AG04450 (cell line): ENCODE results near the gene HS3ST5. TPM values are rescaled to one million over a fixed set of nuclear protein-coding genes. Genes with fewer than 3 reads are reported as not detected.

Experiments
- CTCF ChIA-PET: fragments of 300-600, 350-600 bp; formaldehyde crosslinking; extraction: SDS; loops from one replicate; lab custom pipeline; 2022; ENCODE audit warnings: antibody characterized with exemption, inconsistent platforms; lab: Charles Lee
- POLR2A ChIA-PET: fragments of 350-600 bp; formaldehyde crosslinking; extraction: SDS; loops from one replicate; lab custom pipeline; 2021; ENCODE audit warnings: antibody characterized with exemption, inconsistent platforms; lab: Yijun Ruan, JAX
- DNase-seq: peaks from one replicate; pipeline ENCODE4 v3.0.0-alpha.2; 2011; ENCODE audit warnings: low read depth, low spot score
- H3K27ac ChIP-seq: one replicate; pipeline ENCODE4 v1.5.1; 2012; ENCODE audit warnings: low read depth, low read length, control low read depth
- H3K27me3 ChIP-seq: one replicate; pipeline ENCODE4 v1.6.0; 2012; ENCODE audit warnings: low read length; ENCODE audit not compliant: control insufficient read depth, insufficient read depth
- H3K4me3 ChIP-seq: 2 replicates; pipeline ENCODE4 v1.5.1; 2011; ENCODE audit warnings: mild to moderate bottlenecking, low read depth, low read length, control low read depth
- H3K9me3 ChIP-seq: 2 replicates; pipeline ENCODE4 v1.5.1; 2012; ENCODE audit warnings: low read length; ENCODE audit not compliant: control insufficient read depth, insufficient read depth
- CTCF ChIP-seq: IDR thresholded peaks from 2 replicates; pipeline ENCODE4 v1.5.1; 2011; ENCODE audit warnings: low read depth, low read length, control low read depth, inconsistent platforms
- polyA plus RNA-seq: library from polyadenylated mRNA; depleted of rRNA; stranded (reverse); fragments of >200 nt; gene quantifications from 2 replicates; pipeline ENCODE4 v1.2.3, GENCODE V29; 2011

HS3ST5 gene
- polyA plus RNA-seq, 1 experiment = not detected

GRCh38 chr6:114135363-114135971, 207.4 kb downstream of the HS3ST5 start:
- no peak for TF ChIP-seq CTCF
- no peak overlapping the region for H3K27ac ChIP-seq
- ChIA-PET POLR2A (no interaction called here), CTCF (no interaction called here)
- H3K9me3 ChIP-seq = no peaks in the 10 kb centered on the region
- H3K27me3 ChIP-seq = peaks cover 5% of the 10 kb centered on the region
- no peak for DNase-seq
- H3K4me3 ChIP-seq = no peak overlapping the region

- TF ChIP-seq CTCF = no peak
- Histone ChIP-seq H3K9me3 (no peaks in the 10 kb centered on the region), H3K4me3 (no peak overlapping the region), H3K27me3 (peaks cover 5% of the 10 kb centered on the region), H3K27ac (no peak overlapping the region)
- DNase-seq = no peak
- CTCF ChIA-PET = no interaction called here
- POLR2A ChIA-PET = no interaction called here
Observed at GRCh38 chr6:114133816-114134215, 209.0 kb downstream of the HS3ST5 start.

- no peak for DNase-seq
- H3K27me3 ChIP-seq = peaks cover 5% of the 10 kb centered on the region
- no peak overlapping the region for H3K27ac ChIP-seq
- ChIA-PET CTCF (interaction anchor here (0.9 kb wide), 1 partner anchor 23 kb away, joined by 3 read pairs; no protein-coding TSS in a partner anchor), POLR2A (no interaction called here)
- H3K9me3 ChIP-seq = no peaks in the 10 kb centered on the region
- no peak overlapping the region for H3K4me3 ChIP-seq
- no peak for TF ChIP-seq CTCF
Observed at GRCh38 chr6:114131945-114132344, 210.9 kb downstream of the HS3ST5 start.

GRCh38 chr6:114125576-114125975, 217.2 kb downstream of the HS3ST5 start:
- CTCF ChIA-PET = interaction anchor here (3.8 kb wide), 1 partner anchor 18 kb away, joined by 29 read pairs; no protein-coding TSS in a partner anchor
- POLR2A ChIA-PET = no interaction called here
- H3K27ac ChIP-seq = no peak overlapping the region
- no peak for DNase-seq
- TF ChIP-seq CTCF = no peak
- H3K27me3 ChIP-seq = no peaks in the 10 kb centered on the region
- no peaks in the 10 kb centered on the region for H3K9me3 ChIP-seq
- no peak overlapping the region for H3K4me3 ChIP-seq

DNA sequence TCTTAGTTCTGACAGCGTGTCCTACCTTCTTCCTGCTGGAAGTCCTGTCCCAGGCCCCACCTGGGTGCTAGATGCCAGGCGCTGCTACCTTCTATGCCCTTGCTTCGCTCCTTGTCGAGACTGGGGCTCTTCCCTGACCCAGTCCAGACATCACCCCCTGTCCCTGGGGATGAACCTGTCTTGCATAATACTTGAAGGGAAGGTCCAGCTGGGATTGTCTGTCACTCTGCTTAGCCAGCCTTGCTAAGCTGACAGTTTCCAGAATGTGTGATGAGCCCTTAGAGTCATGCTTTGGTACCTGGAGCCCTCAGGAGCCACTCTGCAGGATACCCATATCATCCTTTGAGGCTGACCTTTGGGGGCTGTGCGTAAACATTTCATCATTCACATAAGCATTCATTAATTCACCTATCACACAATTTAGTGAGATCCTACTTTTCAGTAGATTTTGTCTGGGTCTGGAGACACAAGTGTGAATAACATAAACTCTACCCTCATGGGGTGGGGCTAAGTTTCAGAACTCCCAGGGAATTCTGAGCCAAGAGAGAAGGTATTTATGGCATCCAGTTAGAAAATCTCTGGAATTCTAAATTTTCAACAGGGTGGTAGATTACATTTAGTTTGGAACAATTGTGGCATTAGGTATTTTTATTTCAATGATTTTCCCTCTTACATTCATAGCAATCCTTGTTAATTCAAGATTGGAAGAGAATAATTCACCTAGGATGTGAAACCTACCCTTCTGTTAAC, 220.7 kb downstream of the HS3ST5 start:
- Histone ChIP-seq H3K27ac (no peak overlapping the region), H3K27me3 (no peaks in the 10 kb centered on the region), H3K4me3 (no peak overlapping the region), H3K9me3 (no peaks in the 10 kb centered on the region)
- ChIA-PET POLR2A (no interaction called here), CTCF (no interaction called here)
- no peak for TF ChIP-seq CTCF
- no peak for DNase-seq
